ENCODE data around the gene ATP9B.

Gene ATP9B

GRCh38 chr18:79068937-79069716, at the start of gene ATP9B:
Gene ATP9B (plus strand): TSS chr18:79069394. CDS start chr18:79069411, 17 bp downstream.
- peak; percentile 99 for DNase-seq

- no peak for DNase-seq
Measured at GRCh38 chr18:79019881-79020280, 49.3 kb upstream of the ATP9B start.

- DNase-seq = no peak
Measured at GRCh38 chr18:79022603-79023002, 46.6 kb upstream of the ATP9B start.

- DNase-seq = no peak
Measured at GRCh38 chr18:79026491-79026890, 42.7 kb upstream of the ATP9B start.

- no peak for DNase-seq
Measured at GRCh38 chr18:79030680-79031079, 38.5 kb upstream of the ATP9B start.

GRCh38 chr18:79042276-79042675, 26.9 kb upstream of the ATP9B start:
- no peak for DNase-seq

GRCh38 chr18:79043288-79043687, 25.9 kb upstream of the ATP9B start:
- DNase-seq = no peak

GRCh38 chr18:79046522-79046921, 22.7 kb upstream of the ATP9B start:
- DNase-seq = no peak

- DNase-seq = no peak
Measured at GRCh38 chr18:79047556-79048244, 21.5 kb upstream of the ATP9B start.

GRCh38 chr18:79048245-79048632, 21.0 kb upstream of the ATP9B start:
- no peak for DNase-seq

GRCh38 chr18:79049506-79049905, 19.7 kb upstream of the ATP9B start:
- no peak for DNase-seq

- DNase-seq = no peak
Measured at GRCh38 chr18:79050005-79050404, 19.2 kb upstream of the ATP9B start.

- no peak for DNase-seq
Measured at GRCh38 chr18:79056827-79057367, 12.3 kb upstream of the ATP9B start.

GRCh38 chr18:79058007-79058406, 11.2 kb upstream of the ATP9B start:
- DNase-seq = no peak

GRCh38 chr18:79062806-79063205, 6.4 kb upstream of the ATP9B start:
- no peak for DNase-seq

- no peak for DNase-seq
Measured at GRCh38 chr18:79064228-79064627, 5.0 kb upstream of the ATP9B start.

- DNase-seq = no peak
Measured at GRCh38 chr18:79065802-79066201, 3.4 kb upstream of the ATP9B start.

- DNase-seq = no peak
Measured at GRCh38 chr18:79067611-79068010, 1.6 kb upstream of the ATP9B start.

- no peak for DNase-seq
Measured at GRCh38 chr18:79068341-79068936, 755 bp upstream of the ATP9B start.

GRCh38 chr18:79069717-79070151, 540 bp downstream of the ATP9B start:
- no peak for DNase-seq

- no peak for DNase-seq
Measured at GRCh38 chr18:79070486-79070885, 1.3 kb downstream of the ATP9B start.

- no peak for DNase-seq
Measured at GRCh38 chr18:79071037-79071436, 1.8 kb downstream of the ATP9B start.

GRCh38 chr18:79071503-79072210, 2.5 kb downstream of the ATP9B start:
- DNase-seq = no peak
